WTC11 (cell line): Measurements from ENCODE around the gene TRAF2.

ENCODE experiments used
- ATF3 ChIP-seq: sonication (generic); formaldehyde crosslinking; conservative IDR thresholded peaks from 2 replicates; pipeline ENCODE4 v1.8.1; 2022; ENCODE audit warnings: mild to moderate bottlenecking, missing genetic modification reagents
- CREB1 ChIP-seq: sonication (generic); formaldehyde crosslinking; IDR thresholded peaks from 2 replicates; pipeline ENCODE4 v1.8.0; 2023; ENCODE audit warnings: mild to moderate bottlenecking, missing genetic modification reagents
- CTCF ChIP-seq: fragments of 200-600 bp; IDR thresholded peaks from 2 replicates; pipeline ENCODE4 v1.8.0; 2022; ENCODE audit warnings: antibody characterized with exemption
- JUN ChIP-seq: sonication (generic); formaldehyde crosslinking; IDR thresholded peaks from 2 replicates; pipeline ENCODE4 v1.8.0; 2023; ENCODE audit warnings: mild to moderate bottlenecking, missing genetic modification reagents
- MXD4 ChIP-seq: fragments of 250-450 bp; sonication (Bioruptor Pico); IDR thresholded peaks from 2 replicates; pipeline ENCODE4 v1.8.0; 2021; ENCODE audit warnings: mild to moderate bottlenecking, moderate library complexity, borderline replicate concordance
- TEAD4 ChIP-seq: sonication (generic); formaldehyde crosslinking; IDR thresholded peaks from 2 replicates; pipeline ENCODE4 v1.8.0; 2022; ENCODE audit warnings: mild to moderate bottlenecking, missing genetic modification reagents
- ZNF219 ChIP-seq: sonication (generic); formaldehyde crosslinking; IDR thresholded peaks from 2 replicates; pipeline ENCODE4 v1.8.0; 2023; ENCODE audit warnings: missing genetic modification reagents, mild to moderate bottlenecking, borderline replicate concordance
- ZNF512 ChIP-seq: sonication (generic); formaldehyde crosslinking; IDR thresholded peaks from 2 replicates; pipeline ENCODE4 v1.8.1; 2022; ENCODE audit warnings: missing genetic modification reagents, borderline replicate concordance

GRCh38 chr9:136889858-136890257, 3.5 kb downstream of the TRAF2 start:
- TF ChIP-seq MXD4 (CRISPR knock-in tag) (no peak), CTCF (no peak), CREB1 (no peak), ZNF512 (CRISPR knock-in tag) (no peak), TEAD4 (CRISPR knock-in tag) (no peak), JUN (CRISPR knock-in tag) (no peak), ATF3 (CRISPR knock-in tag) (no peak), ZNF219 (CRISPR knock-in tag) (no peak)
